SH-SY5Y (cell line): Measurements from ENCODE around the gene HS3ST5.

ENCODE experiments used
- GATA2 ChIP-seq: IDR thresholded peaks from 2 replicates; pipeline ENCODE4 v1.6.1; 2011; ENCODE audit warnings: mild to moderate bottlenecking, low read depth, low read length
- GATA3 ChIP-seq: IDR thresholded peaks from 2 replicates; pipeline ENCODE4 v1.6.1; 2011; ENCODE audit warnings: low read depth, mild to moderate bottlenecking, low read length, moderate library complexity

DNA sequence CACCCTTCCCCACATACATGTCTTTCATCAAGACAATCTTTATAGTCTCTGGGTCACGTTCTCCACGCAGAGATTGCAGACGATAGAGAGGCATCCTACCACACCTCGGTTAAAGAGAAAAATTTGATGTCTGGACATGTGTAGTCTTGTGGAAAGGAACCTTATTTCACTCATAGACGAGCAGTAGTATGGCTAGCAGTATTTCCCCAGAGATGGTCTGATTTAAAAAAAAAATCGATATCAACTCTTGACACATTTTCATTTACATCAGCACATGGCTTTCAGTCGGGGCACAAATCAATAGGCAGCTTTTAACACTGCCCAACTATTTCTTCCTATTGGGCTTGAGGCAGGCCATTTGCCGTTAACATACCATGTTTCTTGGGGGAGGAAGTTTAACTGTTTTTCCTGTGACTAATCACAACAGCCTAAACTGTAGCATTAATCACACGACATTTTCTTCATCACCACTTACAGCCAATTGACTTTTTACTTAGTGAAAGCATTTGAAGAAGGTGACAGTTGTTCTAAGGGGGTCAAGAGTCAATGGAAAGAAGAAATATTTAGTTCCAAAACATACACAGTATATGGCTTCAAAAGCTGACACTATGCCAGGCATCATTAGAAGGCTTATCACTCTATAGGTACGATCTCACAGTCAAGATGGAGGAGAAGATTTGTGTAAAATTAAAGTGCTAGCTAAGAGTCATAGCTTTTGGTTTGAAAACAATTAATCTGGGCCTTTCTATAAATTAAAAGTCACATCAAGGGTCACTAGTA lies 242.4 kb downstream of the HS3ST5 start:
- no peak for TF ChIP-seq GATA3
- no peak for TF ChIP-seq GATA2
